Activated B cell treated with CpG ODN at 0.5 μM for 24 hours (primary cell): ENCODE results near the gene RPS6KA2. TPM values are rescaled to one million over a fixed set of nuclear protein-coding genes. Genes with fewer than 3 reads are reported as not detected.
"Not testable (repeated sequence)": the region's sequence is repeated elsewhere in the genome, so short reads cannot be mapped to it uniquely, and the experiment has no call there.

Experiments
- ATAC-seq: fragments of 200-7000 bp; cut with Tn5 transposase; one replicate; pipeline ENCODE4 v1.10.0; 2021; ENCODE audit warnings: low read depth, mild to moderate bottlenecking, moderate library complexity
- CTCF ChIA-PET: fragments of 350-600 bp; sonication (Branson Sonifier 250); formaldehyde crosslinking; loops from one replicate; lab custom pipeline; 2021; ENCODE audit warnings: antibody characterized with exemption; lab: Charles Lee
- POLR2A ChIA-PET: fragments of 350-600 bp; sonication (Branson Sonifier 250); formaldehyde crosslinking; loops from one replicate; lab custom pipeline; 2021; ENCODE audit warnings: antibody characterized with exemption; lab: Charles Lee
- DNase-seq: peaks from one replicate; pipeline ENCODE4 v3.0.0; 2022
- H3K27ac Mint-ChIP-seq: one replicate; pipeline ENCODE4 v1.8.0; 2020; ENCODE audit warnings: mixed read lengths
- H3K27me3 Mint-ChIP-seq: one replicate; pipeline ENCODE4 v1.8.0; 2021; ENCODE audit warnings: mixed read lengths
- H3K36me3 Mint-ChIP-seq: one replicate; pipeline ENCODE4 v1.8.0; 2021; ENCODE audit warnings: low read depth, mixed read lengths
- H3K4me1 Mint-ChIP-seq: one replicate; pipeline ENCODE4 v1.8.0; 2021; ENCODE audit warnings: mixed read lengths
- H3K4me3 Mint-ChIP-seq: one replicate; pipeline ENCODE4 v1.8.0; 2020; ENCODE audit warnings: mild to moderate bottlenecking, mixed read lengths
- H3K9me3 Mint-ChIP-seq: one replicate; pipeline ENCODE4 v1.8.0; 2020; ENCODE audit warnings: mixed read lengths
- CTCF ChIP-seq: fragments of 200-600 bp; IDR thresholded peaks from one replicate; pipeline ENCODE4 v1.8.0; 2022; ENCODE audit warnings: antibody characterized with exemption, mild to moderate bottlenecking
- intact Hi-C: fragments of 100-400 bp; cut with micrococcal nuclease; formaldehyde crosslinking; loops from one replicate; pipeline ENCODE4 v1.15.1; 2024
- total RNA-seq: library from RNA; stranded (reverse); gene quantifications from 2 replicates; pipeline ENCODE4 v1.2.3, GENCODE V29; 2022

RPS6KA2 gene
- total RNA-seq, 1 donor from 2014 or later, result 14.4 TPM

GRCh38 chr6:166540631-166541331 lies 86.3 kb downstream of the RPS6KA2 start:
- Mint-ChIP-seq H3K9me3 (no peaks in the 10 kb centered on the region), H3K36me3 (no peaks in the 10 kb centered on the region), H3K27ac (peak overlapping the region; percentile 79), H3K4me1 (peaks cover 23% of the 10 kb centered on the region), H3K27me3 (no peaks in the 10 kb centered on the region), H3K4me3 (peak overlapping the region; percentile 78)
- DNase-seq (peak; percentile 31), ATAC-seq (peak; percentile 92)
- ChIA-PET POLR2A (interaction anchor here (2.4 kb wide), 1 partner anchor 48 kb away, joined by 12 read pairs; no protein-coding TSS in a partner anchor), CTCF (no interaction called here)
- no peak for TF ChIP-seq CTCF
- intact Hi-C loops, result loop anchor here (1.0 to 2.0 kb wide), 5 partner anchors 28 to 210 kb away; partner anchors contain the start of gene RPS6KA2

- ATAC-seq (no peak), DNase-seq (no peak)
- CTCF ChIA-PET, result no interaction called here
- intact Hi-C loops, result no loop called here
- Mint-ChIP-seq H3K4me3 (no peak overlapping the region), H3K27ac (no peak overlapping the region), H3K4me1 (peaks cover 23% of the 10 kb centered on the region), H3K9me3 (no peaks in the 10 kb centered on the region), H3K36me3 (no peaks in the 10 kb centered on the region), H3K27me3 (no peaks in the 10 kb centered on the region)
- POLR2A ChIA-PET, result no interaction called here
- no peak for TF ChIP-seq CTCF
Observed at GRCh38 chr6:166539543-166539942, 87.5 kb downstream of the RPS6KA2 start.

GRCh38 chr6:166539011-166539385 lies 88.1 kb downstream of the RPS6KA2 start:
- CTCF ChIA-PET, DNase-seq, ATAC-seq, H3K27ac Mint-ChIP-seq, POLR2A ChIA-PET, H3K27me3 Mint-ChIP-seq, H3K36me3 Mint-ChIP-seq, H3K4me3 Mint-ChIP-seq, H3K9me3 Mint-ChIP-seq, intact Hi-C loops: not testable (repeated sequence)
- peaks cover 23% of the 10 kb centered on the region for H3K4me1 Mint-ChIP-seq

GRCh38 chr6:166538297-166539010 lies 88.6 kb downstream of the RPS6KA2 start:
- H3K36me3 Mint-ChIP-seq, result no peaks in the 10 kb centered on the region
- no peak overlapping the region for H3K27ac Mint-ChIP-seq
- ChIA-PET POLR2A (no interaction called here), CTCF (no interaction called here)
- H3K4me3 Mint-ChIP-seq, result no peak overlapping the region
- TF ChIP-seq CTCF, result no peak
- DNase-seq (no peak), ATAC-seq (no peak)
- intact Hi-C loops, result no loop called here
- no peaks in the 10 kb centered on the region for H3K9me3 Mint-ChIP-seq
- H3K27me3 Mint-ChIP-seq, result no peaks in the 10 kb centered on the region
- H3K4me1 Mint-ChIP-seq, result peaks cover 23% of the 10 kb centered on the region

GRCh38 chr6:166534658-166535406 lies 92.2 kb downstream of the RPS6KA2 start:
- H3K36me3 Mint-ChIP-seq, result peaks cover 2% of the 10 kb centered on the region
- DNase-seq, result no peak
- peaks cover 3% of the 10 kb centered on the region for H3K4me1 Mint-ChIP-seq
- ChIA-PET CTCF (no interaction called here), POLR2A (no interaction called here)
- intact Hi-C loops, result no loop called here
- no peak overlapping the region for H3K27ac Mint-ChIP-seq
- no peak overlapping the region for H3K4me3 Mint-ChIP-seq
- no peaks in the 10 kb centered on the region for H3K27me3 Mint-ChIP-seq
- H3K9me3 Mint-ChIP-seq, result no peaks in the 10 kb centered on the region
- no peak for TF ChIP-seq CTCF
- no peak for ATAC-seq
